ENCODE data around the gene CRYBG2.
"Not testable (repeated sequence)": the region's sequence is repeated elsewhere in the genome, so short reads cannot be mapped to it uniquely, and the experiment has no call there.

The CRYBG2 gene

DNA sequence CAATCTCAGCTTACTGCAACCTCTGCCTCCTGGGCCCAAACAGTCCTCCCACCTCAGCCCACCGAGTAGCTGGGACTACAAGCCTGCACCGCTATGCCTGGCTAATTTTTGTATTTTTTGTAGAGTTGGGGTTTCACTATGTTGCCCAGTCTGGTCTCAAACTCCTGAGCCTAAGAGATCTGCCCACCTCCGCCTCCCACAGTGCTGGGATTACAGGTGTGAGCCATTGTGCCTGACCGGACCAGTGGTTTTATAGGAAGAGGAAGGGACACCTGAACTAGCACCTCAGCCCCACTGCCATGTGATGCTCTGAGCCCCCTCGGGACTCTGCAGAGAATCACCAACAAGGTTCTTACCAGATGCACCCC lies 4.1 kb downstream of the CRYBG2 start:
- DNase-seq (ENCODE audit: low read depth in 3 of 3), result no peak

DNA sequence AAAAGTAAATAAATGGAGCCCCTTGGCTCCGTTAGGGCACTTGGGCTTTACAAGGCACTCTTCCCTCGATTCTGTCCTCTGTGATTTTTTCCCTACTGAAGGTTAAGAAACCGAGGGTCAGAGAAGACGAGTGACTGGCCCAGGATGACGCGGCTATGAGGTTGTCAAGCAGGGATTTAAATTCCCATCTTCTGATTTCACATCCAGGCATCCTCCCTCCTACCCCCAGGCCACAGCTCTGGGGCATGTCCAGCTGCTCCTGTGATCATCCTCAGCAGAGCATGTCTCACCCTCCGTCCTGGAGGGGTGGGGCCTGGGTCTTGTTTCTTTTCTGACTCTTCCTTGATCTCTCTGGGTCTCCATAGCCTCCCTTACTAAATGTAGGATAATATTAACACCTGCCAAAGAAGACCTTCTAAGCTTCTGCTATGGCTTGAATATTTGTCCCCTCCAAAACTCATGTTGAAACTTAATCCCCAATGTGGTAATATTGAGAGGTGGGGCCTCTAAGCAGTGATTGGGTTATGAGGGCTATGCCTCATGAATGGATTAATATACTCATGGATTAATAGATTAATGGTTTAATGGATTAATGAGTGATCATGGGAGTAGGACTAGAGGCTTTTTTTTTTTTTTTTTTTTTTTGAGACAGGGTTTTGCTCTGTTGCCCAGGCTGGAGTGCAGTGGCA lies 4.6 kb downstream of the CRYBG2 start:
- DNase-seq (ENCODE audit: low read depth in 3 of 3), result no peak

DNA sequence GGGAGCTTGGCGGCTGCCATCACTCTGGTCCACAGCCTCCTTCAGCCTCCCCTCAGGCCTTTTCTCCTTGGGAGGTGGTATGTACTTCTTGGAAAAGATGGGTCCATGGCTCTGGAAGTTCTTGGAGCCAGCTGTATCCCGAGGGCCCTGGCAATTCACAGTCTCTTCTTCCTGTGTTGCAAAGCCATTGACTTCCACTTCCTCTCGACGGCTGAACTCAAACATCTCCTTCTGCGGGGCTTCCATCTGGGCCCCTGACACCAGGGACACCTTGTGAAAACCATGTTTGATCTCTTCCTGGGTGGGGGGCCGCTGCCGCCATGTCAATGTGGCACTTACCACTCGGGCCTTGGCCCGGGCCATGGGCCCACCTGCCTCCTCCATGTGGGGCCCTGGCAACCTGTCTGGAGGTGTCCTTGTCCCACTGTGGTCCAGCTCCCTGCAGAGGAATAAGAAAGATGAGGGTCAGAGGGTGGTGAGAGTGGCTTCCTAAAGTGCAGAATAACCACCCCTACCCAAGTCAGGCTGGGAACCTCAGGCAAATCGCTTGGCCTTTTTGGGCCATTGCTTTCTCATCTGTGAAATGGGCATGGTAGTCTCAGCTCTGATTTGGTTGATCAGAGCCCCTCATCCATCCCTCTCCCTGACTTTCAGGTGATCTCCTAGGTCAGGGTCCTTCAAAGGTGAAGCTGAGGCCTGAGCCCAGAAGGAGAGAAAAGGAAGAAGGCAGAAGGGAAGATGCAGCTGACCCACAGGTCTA lies 7.5 kb downstream of the CRYBG2 start:
- no peak for DNase-seq (ENCODE audit: low read depth in 3 of 3)

DNA sequence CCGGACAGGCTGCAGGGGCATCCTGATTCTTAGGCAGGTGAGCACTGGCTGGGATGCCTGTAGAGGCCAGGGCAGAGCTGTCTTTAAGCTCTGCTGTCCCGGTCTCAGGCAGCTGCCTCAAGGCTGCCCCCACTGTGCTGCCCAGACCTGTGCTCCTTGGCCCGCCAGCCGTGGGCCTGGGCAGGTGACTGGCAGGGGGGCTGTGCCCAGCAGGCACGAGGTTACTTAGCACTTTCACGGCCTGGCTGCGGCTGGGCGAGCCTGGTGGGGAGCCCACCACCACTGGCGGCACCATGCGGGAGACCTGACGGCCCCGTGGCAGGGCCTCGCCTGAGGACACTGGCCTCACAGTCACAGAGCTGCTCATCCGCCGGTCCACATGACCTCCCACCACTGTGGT lies 8.2 kb downstream of the CRYBG2 start:
- DNase-seq (ENCODE audit: low read depth in 3 of 3), result no peak

DNA sequence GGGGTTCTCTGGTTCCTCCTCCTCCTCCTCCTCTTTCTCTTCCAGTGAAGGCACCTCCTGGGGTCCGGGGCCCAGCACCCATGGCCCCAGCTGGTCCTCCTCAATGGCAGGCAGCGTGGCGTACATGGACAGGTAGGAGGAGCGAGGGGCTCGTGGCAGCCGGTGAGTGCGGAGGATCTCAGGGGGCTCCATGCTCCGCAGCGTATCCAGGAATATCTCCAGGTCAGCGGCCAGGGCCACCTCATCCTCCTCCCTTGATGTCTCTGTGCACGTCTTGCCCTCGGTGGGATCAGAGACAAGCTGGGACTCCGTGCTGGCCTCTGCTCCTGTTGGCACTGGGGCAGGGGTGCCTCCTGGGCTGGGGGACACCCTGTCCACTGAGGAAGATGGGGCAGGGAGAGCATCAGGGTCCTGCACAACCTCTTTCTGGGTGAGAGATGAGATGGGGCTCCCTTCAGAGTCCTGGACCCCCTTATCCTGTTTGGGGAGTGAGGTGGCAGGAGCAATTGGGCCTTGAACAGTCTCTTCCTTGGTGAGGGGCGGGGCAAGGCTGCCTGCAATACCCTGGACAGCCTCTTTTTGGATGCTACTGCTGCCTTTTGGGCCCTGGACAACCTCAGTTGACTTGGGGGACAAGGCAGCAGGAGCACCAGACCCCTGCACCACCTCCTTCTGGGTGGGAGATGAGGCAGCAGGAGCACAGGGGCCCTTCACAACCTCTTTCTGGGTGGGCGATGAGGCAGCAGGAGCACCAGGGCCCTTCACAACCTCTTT lies 9.6 kb downstream of the CRYBG2 start:
- no peak for DNase-seq (ENCODE audit: low read depth in 3 of 3)

DNA sequence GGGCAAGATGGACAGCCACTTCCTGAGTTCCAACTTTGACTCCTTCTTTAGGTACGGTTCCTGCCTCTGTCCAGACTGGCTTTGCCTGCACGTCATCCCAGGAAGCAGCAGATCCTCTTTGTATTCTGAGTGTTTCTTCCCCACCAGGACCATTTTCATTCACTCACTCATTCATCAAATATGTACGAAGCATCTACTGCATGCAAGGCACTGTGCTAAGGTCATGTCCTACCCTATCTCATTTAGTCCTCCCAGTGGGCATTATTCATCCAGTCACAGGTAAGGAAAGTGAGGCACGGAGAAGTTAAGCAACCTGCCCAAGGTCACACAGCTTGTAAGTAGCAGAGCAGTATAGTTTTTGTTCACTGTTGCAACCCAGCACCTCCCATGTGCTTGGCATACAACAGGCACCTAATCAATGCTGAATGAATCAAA lies 13.9 kb downstream of the CRYBG2 start:
- no peak for DNase-seq (ENCODE audit: low read depth in 3 of 3)

DNA sequence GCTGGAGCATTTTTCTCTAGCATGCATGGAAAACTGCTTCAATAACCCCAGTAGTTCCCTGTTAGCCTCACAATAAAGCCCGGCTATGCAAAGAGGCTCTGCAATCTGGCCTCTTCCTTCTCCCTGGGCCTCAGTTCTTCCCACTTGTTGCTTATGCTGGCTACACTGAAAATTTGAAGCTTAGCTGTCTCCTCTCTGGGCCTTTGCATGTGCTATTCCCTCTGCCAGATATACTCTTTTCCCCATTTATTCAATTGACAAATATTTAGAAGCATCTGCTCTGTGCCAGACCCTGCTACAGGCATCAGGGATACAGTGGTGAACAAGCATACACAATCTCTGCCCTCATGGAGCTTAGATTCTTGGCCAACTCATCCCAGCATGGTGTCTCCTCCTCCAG lies 15.3 kb downstream of the CRYBG2 start:
- DNase-seq (ENCODE audit: low read depth in 3 of 3), result no peak

DNA sequence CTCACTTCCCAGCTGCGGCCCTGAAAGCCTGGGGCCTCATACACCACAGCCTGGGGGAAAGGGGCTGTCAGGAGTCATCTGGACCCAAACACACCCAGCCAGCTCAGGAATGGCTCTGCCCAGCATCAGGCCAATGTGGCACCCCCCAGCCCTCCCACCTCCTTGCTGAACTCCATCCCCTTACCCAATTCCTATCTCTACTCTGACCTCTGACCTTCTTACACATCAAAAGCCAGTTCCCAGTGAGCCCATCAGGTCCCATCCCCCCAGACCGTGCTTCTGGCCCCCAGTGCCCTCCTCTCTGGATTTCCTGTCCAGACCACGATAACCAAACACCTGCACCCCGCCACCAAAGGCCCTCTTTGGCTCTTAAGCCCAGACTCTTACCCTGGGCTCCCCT lies 16.3 kb downstream of the CRYBG2 start:
- DNase-seq (ENCODE audit: low read depth in 3 of 3), result no peak

DNA sequence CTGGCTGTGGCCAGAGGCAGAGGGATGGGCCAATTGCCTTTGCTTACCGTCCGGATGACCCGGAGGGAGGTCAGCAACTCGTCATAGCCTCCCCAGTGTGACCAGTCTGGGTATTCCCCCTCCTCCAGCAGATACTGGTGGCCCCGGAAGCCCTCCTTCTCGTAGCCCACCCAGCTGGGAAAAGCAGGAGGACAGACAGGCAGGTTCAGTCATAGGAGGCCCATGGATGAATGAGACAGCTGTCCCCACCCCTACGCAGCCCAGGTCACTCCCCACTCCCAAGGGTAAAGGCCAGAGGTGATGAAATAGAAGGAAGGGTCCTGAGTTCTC lies 16.8 kb downstream of the CRYBG2 start:
- DNase-seq (ENCODE audit: low read depth in 3 of 3), result no peak

DNA sequence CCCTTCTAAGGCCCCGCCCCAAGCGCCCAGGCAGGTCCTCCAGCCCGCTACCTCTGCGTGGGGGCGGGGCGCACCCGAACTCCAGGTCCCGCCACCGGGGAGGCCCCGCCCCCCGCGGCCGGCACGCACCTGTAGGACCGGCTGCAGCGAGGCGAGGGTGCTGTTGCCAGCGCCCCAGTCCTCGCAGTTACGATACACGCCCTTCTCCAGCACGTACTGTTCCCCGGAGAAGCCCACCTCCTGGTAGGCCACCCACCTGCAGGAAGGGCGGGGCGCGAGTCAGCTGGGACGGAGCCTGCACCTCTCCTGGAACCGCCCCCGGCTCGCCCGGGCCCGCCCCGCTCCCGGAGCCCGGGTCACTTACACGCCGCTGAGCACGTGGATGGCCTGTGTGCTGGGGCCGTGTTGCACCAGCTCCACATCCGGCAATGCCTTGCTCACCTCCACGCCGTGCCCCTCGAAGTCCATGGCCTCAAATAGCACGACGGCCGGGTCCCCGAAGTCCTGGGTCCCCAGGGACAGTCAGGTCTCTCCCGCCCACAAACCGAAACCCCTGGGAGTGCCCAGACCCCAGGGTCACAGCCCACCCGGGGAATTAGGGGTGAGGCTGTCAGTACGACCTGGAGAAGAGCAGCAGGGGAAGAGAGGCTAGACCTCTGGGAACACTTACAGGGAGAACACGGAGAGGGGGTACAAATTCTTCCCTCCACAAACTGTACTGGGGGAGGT lies 17.3 kb downstream of the CRYBG2 start:
- peak; percentile 61 to 89 (median 64) for DNase-seq (ENCODE audit: low read depth in 3 of 3)

DNA sequence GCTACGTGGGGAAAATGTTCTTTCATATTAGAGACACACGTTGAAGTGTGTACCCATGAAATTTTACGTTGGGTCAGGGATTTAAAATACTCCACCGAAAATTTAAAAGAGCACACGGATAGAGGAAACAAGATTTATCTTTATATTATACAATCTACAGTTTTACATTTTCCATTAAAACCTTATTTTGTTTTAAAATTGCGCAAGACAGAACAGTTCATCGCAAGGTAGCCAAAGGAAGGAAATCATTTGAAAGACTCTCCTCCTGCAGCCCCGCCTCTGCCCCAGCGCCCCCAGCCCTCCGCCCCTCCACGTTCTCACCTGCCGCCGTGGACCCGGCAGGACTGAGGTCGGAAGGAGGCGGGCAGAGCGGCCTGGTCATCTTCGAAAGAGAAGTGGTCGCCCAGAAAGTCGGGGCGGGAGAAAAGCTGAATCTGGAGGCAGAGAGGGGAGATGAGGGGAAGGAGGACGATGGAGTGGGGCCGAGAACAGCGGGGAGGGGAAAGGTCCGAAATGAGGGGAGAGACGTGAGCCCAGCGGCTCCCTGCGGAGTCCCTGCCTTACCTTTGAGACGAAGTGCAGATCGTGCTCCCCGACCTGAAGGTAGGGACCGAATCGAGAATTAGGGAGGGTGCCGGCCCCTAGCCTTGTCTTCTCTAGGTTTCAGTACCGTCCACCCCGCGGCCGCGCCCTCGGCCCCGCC lies 18.0 kb downstream of the CRYBG2 start:
- DNase-seq (ENCODE audit: low read depth in 3 of 3), result no peak

DNA sequence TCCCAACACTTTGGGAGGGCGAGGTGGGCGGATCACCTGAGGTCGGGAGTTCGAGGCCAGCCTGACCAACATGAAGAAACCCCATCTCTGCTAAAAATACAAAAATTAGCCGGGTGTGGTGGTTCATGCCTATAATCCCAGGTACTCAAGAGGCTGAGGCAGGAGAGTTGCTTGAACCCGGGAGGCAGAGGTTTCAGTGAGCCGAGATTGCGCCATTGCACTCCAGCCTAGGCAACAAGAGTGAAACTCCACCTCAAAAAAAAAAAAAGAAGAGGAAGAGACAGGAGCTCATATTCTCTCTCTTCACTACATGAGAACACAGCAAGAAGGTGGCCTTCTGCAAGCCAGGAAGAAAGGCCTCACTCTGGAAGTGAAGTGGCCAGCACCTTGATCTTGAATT lies 20.6 kb downstream of the CRYBG2 start:
- DNase-seq (ENCODE audit: low read depth in 3 of 3), result not testable (repeated sequence)

DNA sequence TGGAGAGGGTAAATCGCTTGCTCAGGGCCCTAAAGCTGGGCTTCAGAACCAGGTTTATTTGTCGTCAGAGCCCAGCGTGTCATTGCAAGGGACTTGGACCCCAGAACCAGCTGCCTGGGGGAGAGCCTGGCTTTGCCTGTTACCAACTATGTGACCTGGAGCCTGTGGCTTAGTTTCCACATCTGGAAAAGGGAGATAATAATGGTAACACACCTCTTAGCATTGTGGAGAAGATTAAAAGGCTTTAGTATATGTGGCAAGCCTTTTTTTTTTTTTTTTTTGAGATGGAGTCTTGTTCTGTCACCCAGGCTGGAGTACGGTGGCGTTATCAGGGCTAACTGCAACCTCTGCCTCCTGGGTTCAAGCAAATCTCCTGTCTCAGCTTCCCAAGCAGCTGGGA lies 23.7 kb downstream of the CRYBG2 start:
- no peak for DNase-seq (ENCODE audit: low read depth in 3 of 3)

DNA sequence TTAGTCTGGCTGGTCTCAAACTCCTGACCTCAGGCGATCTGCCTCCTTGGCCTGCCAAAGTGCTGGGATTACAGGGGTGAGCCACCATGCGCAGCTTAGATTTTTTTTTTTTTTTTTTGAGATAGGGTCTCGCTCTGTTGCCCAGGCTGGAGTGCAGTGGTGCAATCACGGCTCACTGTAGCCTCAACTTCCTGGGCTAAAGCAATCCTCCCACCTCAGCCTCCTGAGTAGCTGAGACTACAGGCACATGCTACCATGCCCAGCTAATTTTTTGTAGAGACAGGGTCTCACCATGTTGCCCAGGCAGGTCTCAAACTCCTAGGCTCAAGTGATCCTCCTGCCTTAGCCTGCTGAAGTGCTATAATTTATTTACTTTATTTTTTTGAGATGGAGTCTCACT lies 24.6 kb downstream of the CRYBG2 start:
- not testable (repeated sequence) for DNase-seq (ENCODE audit: low read depth in 3 of 3)

DNA sequence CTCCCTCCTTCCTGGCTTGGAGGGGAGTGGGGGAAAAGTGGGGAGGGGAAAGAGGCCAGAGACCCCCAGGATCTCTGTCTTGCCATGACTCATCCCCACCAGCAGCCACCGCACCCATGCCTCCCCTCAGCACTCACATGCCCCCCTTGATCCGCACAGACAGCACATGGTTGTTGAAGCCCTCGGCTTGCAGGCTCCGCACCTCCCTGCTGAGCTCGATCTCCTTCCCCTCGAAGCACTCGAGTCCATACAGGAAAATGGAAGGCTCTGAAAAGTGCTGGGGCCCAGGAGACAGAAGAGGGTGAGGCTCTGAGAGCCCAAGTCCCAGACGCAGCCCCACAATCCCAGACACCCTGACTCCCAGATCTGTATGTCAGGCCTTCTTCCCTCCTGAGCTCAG lies 25.3 kb downstream of the CRYBG2 start:
- no peak for DNase-seq (ENCODE audit: low read depth in 3 of 3)

DNA sequence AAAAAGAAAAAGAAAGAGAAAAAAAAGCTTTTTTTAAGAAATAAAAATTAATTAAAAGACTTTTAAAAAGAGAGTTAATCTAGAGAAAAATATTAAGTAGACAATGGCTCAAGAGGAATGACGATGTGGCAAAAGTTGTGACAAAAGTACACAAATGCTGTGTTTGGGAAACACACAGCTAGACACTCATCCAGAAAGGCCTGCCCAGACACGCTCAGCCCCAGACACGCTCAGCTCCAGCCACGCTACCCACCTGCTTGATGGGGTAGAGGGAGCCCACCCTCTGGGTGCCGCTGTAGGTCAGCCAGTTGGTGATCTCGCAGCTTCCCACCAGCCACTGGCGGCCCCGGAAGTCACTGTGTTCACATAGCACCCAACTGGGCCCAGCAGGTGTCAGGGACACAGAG lies 26.0 kb downstream of the CRYBG2 start:
- no peak for DNase-seq (ENCODE audit: low read depth in 3 of 3)

DNA sequence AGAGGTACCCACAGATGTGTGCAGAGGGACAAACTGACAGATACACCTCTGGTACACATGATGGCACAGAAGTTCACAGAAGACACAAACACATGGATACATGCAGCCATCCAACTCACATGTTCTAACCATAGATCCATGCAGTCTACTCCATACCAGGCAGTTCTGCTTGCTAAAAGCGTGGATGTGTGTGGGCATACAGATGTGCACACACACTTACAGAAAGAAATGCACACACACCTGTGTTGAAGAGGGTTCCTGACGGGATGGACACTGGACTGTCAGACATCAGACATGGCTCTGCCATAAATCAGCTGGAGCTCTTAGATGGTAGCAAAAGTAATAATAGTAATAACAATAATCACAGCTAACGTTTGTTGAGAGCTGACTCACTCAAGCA lies 29.4 kb downstream of the CRYBG2 start:
- no peak for DNase-seq (ENCODE audit: low read depth in 3 of 3)

DNA sequence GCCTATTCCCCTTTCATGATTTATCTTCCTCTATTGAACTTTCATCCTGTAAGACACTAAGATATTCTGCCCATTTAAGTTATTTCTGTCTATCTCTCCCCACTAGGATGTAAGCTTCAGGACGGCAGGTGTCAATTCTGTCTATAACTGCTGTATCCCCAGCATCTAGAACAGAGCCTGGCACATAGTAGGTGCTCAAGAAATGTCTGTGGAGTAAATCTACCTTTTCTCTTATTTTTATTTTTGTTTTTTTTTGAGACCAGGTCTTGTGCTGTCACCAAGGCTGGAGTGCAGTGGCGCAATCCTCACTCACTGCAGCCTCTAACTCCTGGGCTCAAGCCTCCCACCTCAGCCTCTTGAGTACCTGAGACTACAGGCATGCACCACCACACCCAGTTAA lies 30.5 kb downstream of the CRYBG2 start:
- no peak for DNase-seq (ENCODE audit: low read depth in 3 of 3)

DNA sequence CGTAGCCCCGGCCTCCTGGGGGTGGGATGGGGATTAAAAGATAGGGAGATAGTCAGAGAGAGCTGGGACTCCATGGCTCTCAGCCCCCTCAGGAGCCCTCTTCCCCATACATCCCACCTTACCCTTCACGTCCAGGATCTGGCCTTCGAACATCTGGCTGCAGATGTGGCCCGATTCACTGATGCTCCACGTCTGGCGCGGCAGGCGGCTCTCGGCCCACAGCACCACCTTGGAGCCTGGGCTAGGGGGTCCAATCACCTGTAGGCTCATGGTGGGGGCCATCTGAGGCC lies 31.9 kb downstream of the CRYBG2 start:
- DNase-seq (ENCODE audit: low read depth in 3 of 3), result no peak

DNA sequence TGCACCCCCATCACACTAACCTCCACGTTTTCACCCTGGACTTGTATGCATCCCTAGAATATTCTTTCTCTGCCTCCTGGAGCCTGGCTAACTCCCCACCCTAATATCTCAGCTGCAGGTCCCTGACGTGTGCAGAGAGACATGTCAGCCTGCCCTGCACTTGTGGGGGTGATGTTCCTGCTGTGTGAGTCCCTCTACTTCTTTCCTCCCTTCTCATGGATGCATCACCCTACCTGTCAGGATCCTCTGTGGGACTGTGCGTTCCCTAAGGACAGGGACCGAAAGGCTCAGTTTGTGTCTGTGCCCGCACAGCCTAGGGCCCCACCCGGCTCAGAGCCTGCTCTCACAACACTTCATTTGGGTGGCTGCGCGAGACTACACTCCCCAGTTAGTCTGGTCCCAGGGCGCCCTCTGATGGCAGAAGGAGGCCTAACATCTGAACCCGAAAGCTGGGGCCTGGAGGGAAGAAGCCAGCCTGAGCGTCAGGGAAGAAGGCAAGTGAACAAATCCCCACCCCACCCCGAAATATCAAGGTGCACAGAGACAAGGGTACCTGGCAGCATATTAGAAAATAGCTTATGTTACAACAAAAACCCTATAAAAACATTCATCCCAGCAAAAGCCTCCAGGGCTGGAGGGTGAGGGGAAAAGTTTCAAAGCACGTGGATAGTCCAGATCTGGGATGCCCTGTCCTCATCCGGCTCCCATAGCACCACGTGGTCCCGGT lies 32.5 kb downstream of the CRYBG2 start:
- peak; percentile 93 to 96 (median 93) for DNase-seq (ENCODE audit: low read depth in 3 of 3)

DNA sequence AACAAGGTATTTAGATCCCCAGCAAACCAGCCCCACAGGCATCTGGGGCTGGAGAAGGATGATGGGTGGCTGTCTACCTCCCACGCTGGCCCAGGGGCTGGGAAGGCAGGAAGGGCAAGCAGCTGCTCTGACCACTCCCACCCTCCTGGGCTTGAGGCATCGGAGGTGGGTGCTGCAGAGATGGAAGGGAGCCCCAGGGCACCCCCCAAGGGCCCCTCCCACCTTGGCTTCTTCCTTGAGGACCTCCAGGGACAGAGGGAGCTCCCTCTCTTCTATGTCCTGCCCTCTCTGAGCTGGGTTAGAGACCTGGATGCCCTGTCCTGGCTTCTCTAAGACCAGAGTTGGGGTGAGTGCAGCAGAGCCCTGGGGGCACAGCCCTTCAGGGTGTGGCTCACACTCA lies 33.0 kb downstream of the CRYBG2 start:
- no peak for DNase-seq (ENCODE audit: low read depth in 3 of 3)

All from stimulated activated CD4-positive, alpha-beta T cell treated with anti-CD3 and anti-CD28 coated beads, TNF-alpha, amount 100 ng/mL, for 24 hours (primary cell).